Stimulated activated CD4-positive, alpha-beta T cell treated with anti-CD3 and anti-CD28 coated beads, Interleukin-1b, Interleukin-23, amount 100 ng/mL, for 24 hours (primary cell): Measurements from ENCODE around the gene FASTKD3.

Source experiments
- DNase-seq, 4 experiments: peaks; one replicate each; pipeline ENCODE4 v3.0.0-alpha.2; 2020; ENCODE audit warnings: low read depth in 4 of 4, low spot score in 1 of 4

FASTKD3 gene

GRCh38 chr5:7881091-7881490 is 12.3 kb upstream of the FASTKD3 start:
- DNase-seq = no peak

GRCh38 chr5:7878381-7878873 is 9.6 kb upstream of the FASTKD3 start:
- DNase-seq = no peak

- DNase-seq = no peak
These were observed 9.0 kb upstream of the FASTKD3 start for GRCh38 chr5:7877851-7878250.

- no peak for DNase-seq
These were observed 8.0 kb upstream of the FASTKD3 start for GRCh38 chr5:7876867-7877266.

- DNase-seq = no peak
These were observed 6.3 kb upstream of the FASTKD3 start for GRCh38 chr5:7875151-7875550.

- no peak for DNase-seq
These were observed 5.8 kb upstream of the FASTKD3 start for GRCh38 chr5:7874639-7875038.

- DNase-seq = no peak
These were observed 4.4 kb upstream of the FASTKD3 start for GRCh38 chr5:7873216-7873615.

- no peak for DNase-seq
These were observed 3.8 kb upstream of the FASTKD3 start for GRCh38 chr5:7872517-7873130.

GRCh38 chr5:7871653-7872052 is 2.8 kb upstream of the FASTKD3 start:
- DNase-seq = no peak

- DNase-seq = no peak
These were observed 774 bp upstream of the FASTKD3 start for GRCh38 chr5:7869474-7870136.

GRCh38 chr5:7868427-7868772 is 431 bp downstream of the FASTKD3 start:
- no peak for DNase-seq

GRCh38 chr5:7867260-7867659 is 1.6 kb downstream of the FASTKD3 start:
- no peak for DNase-seq

- DNase-seq = no peak
These were observed 2.6 kb downstream of the FASTKD3 start for GRCh38 chr5:7866196-7866595.

- no peak for DNase-seq
These were observed 10.8 kb downstream of the FASTKD3 start for GRCh38 chr5:7857926-7858632.

GRCh38 chr5:7857361-7857760 is 11.5 kb downstream of the FASTKD3 start:
- no peak for DNase-seq

GRCh38 chr5:7856855-7857254 is 12.0 kb downstream of the FASTKD3 start:
- no peak for DNase-seq

GRCh38 chr5:7855611-7856010 is 13.2 kb downstream of the FASTKD3 start:
- no peak for DNase-seq

GRCh38 chr5:7852988-7853387 is 15.8 kb downstream of the FASTKD3 start:
- DNase-seq = no peak

- DNase-seq = no peak
These were observed 16.3 kb downstream of the FASTKD3 start for GRCh38 chr5:7852542-7852941.

GRCh38 chr5:7851617-7852289 is 17.1 kb downstream of the FASTKD3 start:
- DNase-seq = no peak

GRCh38 chr5:7851240-7851592 is 17.6 kb downstream of the FASTKD3 start:
- DNase-seq = no peak
